ENCODE data around the gene INPP4B.
"Not testable (repeated sequence)": the region's sequence is repeated elsewhere in the genome, so short reads cannot be mapped to it uniquely, and the experiment has no call there.

Gene INPP4B

GRCh38 chr4:142671516-142671915 is 174.6 kb downstream of the INPP4B start:
- DNase-seq = no peak

- DNase-seq = no peak
Measured at GRCh38 chr4:142663828-142664227, 182.3 kb downstream of the INPP4B start.

GRCh38 chr4:142660728-142661127 is 185.4 kb downstream of the INPP4B start:
- DNase-seq = no peak

DNA sequence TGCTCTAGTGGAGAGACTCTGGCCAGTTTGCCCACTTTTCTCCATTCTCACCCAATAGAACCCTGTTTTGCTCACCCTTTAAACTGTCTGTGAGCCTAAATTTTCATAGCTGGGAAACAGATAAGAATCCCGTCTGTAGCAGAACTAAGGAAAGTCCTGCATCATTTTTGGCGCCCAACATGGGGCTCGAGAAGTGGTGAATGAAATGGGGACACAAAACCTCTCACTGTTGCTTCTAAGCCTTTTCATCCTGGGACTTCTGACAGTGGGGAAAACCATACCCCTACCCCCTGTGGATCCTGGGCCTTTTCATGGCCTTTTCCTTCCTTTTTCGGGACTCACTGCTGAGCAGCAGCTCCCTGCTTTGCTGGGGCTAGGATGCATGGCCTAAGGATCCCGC is 189.9 kb downstream of the INPP4B start:
- DNase-seq = peak in 1 of 2 donors; percentile 39

DNA sequence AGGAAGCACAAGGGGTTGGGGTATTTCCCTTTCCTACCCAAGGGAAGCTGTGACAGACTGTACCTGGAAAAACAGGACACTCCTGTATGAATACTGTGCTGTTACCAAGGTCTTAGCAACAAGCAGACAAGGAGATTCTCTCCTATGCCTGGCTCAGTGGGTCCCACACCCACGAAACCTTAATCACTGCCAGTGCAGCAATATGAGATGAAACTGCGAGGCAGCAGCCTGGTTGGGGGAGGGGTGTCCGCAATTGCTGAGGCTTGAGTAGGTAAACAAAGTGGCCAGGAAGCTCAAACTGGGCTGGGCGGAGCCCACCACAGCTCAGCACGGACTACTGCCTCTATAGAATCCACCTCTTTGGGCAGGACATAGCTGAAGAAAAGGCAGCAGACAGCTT is 197.7 kb downstream of the INPP4B start:
- DNase-seq = no peak

GRCh38 chr4:142645475-142646108 is 200.5 kb downstream of the INPP4B start:
- DNase-seq = peak in 1 of 2 donors; percentile 13

- not testable (repeated sequence) for DNase-seq
Measured at GRCh38 chr4:142644628-142645027, 201.5 kb downstream of the INPP4B start.

DNA sequence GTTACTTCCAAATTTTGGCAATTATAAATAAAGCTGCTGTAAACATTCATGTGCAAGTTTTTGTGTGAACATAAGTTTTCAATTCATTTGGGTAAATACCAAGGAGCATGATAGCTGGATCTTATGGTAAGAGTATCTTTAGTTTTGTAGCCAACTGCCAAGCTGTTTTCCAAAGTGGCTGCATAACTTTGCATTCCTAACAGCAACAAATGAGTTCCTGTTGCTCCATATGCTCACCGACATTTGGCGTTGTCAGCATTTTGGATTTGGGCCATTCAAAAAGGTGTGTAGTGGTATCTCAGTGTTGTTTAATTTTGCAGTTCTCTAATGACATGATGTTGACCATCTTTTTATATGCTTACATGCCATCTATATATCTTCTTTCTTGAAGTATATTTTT is 208.5 kb downstream of the INPP4B start:
- DNase-seq = no peak

GRCh38 chr4:142631836-142632235 is 214.3 kb downstream of the INPP4B start:
- no peak for DNase-seq

GRCh38 chr4:142615324-142615665 is 230.8 kb downstream of the INPP4B start:
- no peak for DNase-seq

- DNase-seq = no peak
Measured at GRCh38 chr4:142614621-142615323, 231.3 kb downstream of the INPP4B start.

DNA sequence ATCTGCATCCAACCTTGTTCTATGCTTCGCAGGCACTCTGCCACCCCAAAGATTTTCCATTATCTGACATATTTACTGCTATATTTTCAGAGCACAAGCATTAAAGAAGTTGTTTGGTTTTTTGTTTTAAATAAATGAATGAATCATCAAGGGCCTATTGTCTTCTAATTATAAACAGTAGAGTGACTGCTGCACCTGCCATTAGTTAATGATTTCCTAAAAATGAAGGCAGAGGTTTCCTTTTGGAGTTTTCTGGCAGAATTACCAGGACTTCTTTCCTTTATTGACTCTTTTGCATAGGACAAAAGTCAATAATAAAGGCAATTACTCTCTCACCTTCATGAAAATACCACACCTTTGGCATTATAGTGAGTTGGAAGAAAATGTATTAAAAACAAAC is 238.1 kb downstream of the INPP4B start:
- no peak for DNase-seq

GRCh38 chr4:142600952-142601351 is 245.1 kb downstream of the INPP4B start:
- no peak for DNase-seq

- DNase-seq = no peak
Measured at GRCh38 chr4:142598132-142598531, 248.0 kb downstream of the INPP4B start.

DNA sequence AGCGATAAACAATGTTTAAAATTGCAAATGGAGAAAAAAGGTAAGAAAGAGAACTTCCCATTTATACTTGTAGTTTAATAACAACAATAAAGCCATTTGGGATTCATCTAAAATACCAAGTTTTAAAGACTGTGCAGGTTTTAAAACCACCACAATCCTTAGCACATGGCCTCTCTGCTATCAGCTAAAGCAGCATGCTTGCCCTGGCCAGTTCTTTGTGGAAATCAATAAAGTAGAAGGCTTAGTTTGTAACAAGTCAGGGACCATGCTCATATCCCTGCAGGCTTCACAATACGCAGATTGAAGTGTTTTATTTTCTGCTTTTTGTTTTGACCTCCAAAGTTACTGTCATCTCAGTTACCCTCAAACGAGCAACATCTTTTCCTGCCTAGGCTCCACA is 249.5 kb downstream of the INPP4B start:
- no peak for DNase-seq

- no peak for DNase-seq
Measured at GRCh38 chr4:142596121-142596520, 250.0 kb downstream of the INPP4B start.

- no peak for DNase-seq
Measured at GRCh38 chr4:142595222-142595871, 250.8 kb downstream of the INPP4B start.

DNA sequence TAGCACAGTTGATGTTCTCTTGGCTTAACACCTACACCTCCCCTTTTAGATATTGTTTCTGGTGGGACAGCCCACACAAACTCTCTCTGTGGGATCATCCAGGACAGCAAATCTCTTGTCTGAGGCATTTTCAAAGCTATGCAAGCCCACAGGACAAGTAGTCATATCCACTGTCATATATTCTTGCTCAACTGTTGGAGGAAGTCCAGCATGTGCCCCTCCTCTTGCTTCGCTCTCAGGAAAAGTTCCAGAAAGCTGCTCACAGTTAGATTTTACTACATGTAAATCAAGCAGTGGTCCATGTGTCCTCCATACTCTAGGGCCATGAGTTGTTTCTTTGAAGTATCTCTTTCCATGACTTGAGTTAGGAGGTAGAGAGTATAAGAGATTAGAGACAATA is 260.7 kb downstream of the INPP4B start:
- no peak for DNase-seq

DNA sequence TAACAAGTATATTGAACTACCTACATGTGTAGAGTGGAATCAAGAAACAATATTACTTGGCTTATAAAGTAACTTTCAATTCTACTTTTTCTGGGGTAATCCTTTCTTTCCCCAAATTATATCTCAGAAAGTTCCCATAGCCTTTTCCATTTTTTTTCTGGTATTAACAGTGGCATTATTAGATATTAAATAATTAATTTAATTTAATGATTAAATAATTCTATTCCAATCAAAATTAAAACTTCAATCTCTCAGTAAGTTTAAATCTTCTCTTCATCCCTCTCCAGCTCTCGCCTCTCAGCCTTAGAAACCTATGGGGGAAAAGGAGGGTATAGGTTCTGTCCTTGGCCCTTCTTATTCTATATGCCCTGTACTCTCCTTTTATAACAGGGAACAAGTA is 262.4 kb downstream of the INPP4B start:
- no peak for DNase-seq

DNA sequence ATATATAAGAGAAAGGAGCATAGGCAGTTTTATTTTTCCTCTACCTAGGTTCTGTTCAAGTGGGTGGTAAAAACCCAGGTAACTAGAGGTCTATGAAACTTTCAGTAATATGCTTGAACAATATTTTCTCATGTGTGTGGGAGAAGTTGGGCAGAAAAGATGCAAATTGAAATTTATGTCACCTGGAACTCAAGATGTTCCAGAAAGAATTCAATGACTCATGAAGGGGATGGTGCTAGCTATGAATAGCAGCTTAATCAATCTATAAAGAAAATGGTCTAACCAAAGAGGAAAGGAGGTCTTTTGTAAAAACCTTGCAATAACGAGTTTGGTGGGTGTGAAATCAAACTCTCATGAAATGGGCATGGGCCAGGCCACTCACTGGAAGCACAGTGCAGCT is 263.8 kb downstream of the INPP4B start:
- DNase-seq = no peak

DNA sequence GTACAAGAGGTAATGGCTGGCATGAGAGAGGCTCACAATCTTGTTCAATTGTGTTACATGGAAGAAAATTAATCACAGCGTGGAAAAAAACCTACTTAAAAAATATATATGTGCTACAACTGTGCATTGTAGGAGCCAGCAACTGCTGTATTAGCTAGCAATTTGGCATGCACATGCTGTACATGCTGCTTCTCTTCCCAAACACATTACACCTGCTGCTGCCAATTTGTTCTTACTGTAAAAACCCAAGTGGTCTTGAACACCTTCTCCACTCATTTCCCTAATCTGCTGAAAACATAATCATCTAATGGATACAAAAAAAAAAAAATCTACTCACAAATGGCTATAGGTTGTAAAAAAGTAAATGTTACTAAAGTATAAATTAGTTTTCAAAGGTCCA is 264.2 kb downstream of the INPP4B start:
- no peak for DNase-seq

GRCh38 chr4:142579443-142579842 is 266.7 kb downstream of the INPP4B start:
- DNase-seq = no peak

DNA sequence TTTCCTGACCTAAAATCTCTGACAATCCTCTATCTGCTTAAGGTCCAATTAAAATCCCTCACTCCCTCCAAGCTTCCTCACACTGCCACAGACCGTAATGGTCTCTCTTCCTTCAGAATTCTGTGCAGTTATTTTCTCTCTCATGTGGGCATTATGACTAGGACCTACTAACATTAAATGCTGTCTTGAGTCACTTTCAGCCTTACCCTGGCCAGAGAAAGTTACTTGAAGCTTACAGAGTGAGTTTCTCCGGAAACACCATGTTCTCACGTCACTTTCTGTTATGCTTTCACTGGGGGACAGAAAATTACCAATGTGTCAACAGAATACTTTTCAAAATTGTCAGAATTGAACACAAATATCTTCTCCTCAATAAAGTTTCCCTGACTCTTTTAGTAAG is 271.8 kb downstream of the INPP4B start:
- DNase-seq = peak in 1 of 2 donors; percentile 28

DNA sequence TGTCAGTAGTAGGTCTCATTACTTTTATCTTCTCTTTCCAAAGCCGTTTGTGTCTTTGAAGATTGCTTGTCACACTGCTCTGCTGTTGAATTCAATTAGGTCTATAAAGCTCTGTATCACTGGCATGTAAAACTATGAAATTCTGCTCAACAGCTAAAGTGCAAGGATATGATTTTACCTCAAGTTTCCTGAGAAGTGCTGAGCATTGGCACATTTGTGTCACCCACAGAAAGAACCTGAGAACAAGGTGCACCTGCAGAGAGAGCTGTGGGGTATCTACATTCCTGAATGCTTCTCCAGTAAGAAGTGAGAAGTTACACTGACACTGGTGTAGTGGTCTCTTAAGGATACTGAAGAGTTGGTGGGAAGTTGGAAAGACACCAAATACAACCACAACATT is 274.0 kb downstream of the INPP4B start:
- peak in 1 of 2 donors; percentile 47 for DNase-seq

All from CD4-positive, alpha-beta T cell treated with Interleukin-4 for 1 hour (primary cell).